K562 (cell line): Measurements from ENCODE around the gene ADAMTS14. TPM values are rescaled to one million over a fixed set of nuclear protein-coding genes. Genes with fewer than 3 reads are reported as not detected.

Experiments used
- EWSR1 ChIP-seq: fragments of 450-650 bp; IDR thresholded peaks from 2 replicates; pipeline ENCODE4 v1.6.1; 2018; ENCODE audit warnings: borderline replicate concordance, mild to moderate bottlenecking, low read depth, moderate library complexity; ENCODE audit not compliant: partially characterized antibody
- EZH2 ChIP-seq: IDR thresholded peaks from 2 replicates; pipeline ENCODE4 v1.6.1; 2012; ENCODE audit warnings: low read depth, mild to moderate bottlenecking, inconsistent platforms, low read length, borderline replicate concordance
- FOSL1 ChIP-seq: fragments of 200-800 bp; sonication (Bioruptor generic); conservative IDR thresholded peaks from 2 replicates; pipeline ENCODE4 v1.6.1; 2016; ENCODE audit warnings: missing genetic modification characterization, missing compliant biosample characterization
- FOXM1 ChIP-seq, 2 experiments: fragments of 450-650 bp in 1 of 2; sonication (generic) in 1 of 2; formaldehyde crosslinking in 1 of 2; IDR thresholded peaks; 2 replicates each; pipeline versions ENCODE4 v1.6.1 to v1.9.0; 2017 to 2022; ENCODE audit warnings: low read depth in 2 of 2, mild to moderate bottlenecking in 2 of 2, missing genetic modification reagents in 1 of 2, moderate library complexity in 1 of 2
- MAFG ChIP-seq: fragments of 450-650 bp; conservative IDR thresholded peaks from 2 replicates; pipeline ENCODE4 v1.6.1; 2016; ENCODE audit warnings: missing genetic modification characterization, missing compliant biosample characterization
- TGIF2 ChIP-seq: sonication (generic); formaldehyde crosslinking; IDR thresholded peaks from 2 replicates; pipeline ENCODE4 v1.8.1; 2022; ENCODE audit warnings: mild to moderate bottlenecking, missing genetic modification reagents, moderate library complexity
- XRCC4 ChIP-seq: IDR thresholded peaks from one replicate; pipeline ENCODE4 v1.6.1; 2011; ENCODE audit not compliant: insufficient read depth, insufficient read length; ENCODE audit errors: extremely low read depth
- YY1 ChIP-seq, 3 experiments: IDR thresholded peaks; 2 replicates each; pipeline ENCODE4 v1.6.1; 2011; ENCODE audit warnings: low read length in 2 of 3, mild to moderate bottlenecking in 2 of 3, moderate library complexity in 2 of 3, borderline replicate concordance in 1 of 3, control low read depth in 1 of 3, low read depth in 1 of 3; ENCODE audit not compliant: insufficient read depth in 3 of 3, insufficient replicate concordance in 2 of 3, control insufficient read depth in 1 of 3, insufficient read length in 1 of 3; ENCODE audit errors: extremely low read depth in 1 of 3
- ZNF134 ChIP-seq: fragments of 250-450 bp; sonication (Bioruptor Pico); conservative IDR thresholded peaks from 2 replicates; pipeline ENCODE4 v1.4.0; 2020
- ZNF316 ChIP-seq: fragments of 450-650 bp; IDR thresholded peaks from 2 replicates; pipeline ENCODE4 v1.6.1; 2016
- ZNF717 ChIP-seq: fragments of 250-450 bp; sonication (Bioruptor Pico); IDR thresholded peaks from 2 replicates; pipeline ENCODE4 v1.5.0; 2021
- polyA plus RNA-seq, 8 experiments: library from polyadenylated mRNA; depleted of rRNA in 4 of 8; stranded (reverse) in 5 of 8; unstranded in 3 of 8; fragments of >200 nt; fragmentation: Nextera tagmentation in 2 of 8; fragmentation: Illumina TruSeq in 1 of 8; extraction: Ambion mirVana in 2 of 8; extraction: Trizol in 1 of 8; gene quantifications; 2 replicates each; pipeline versions ENCODE4 v1.2.1 to v1.2.3, GENCODE V29; 2011 to 2014; ENCODE audit warnings: inconsistent platforms in 1 of 8, missing spikeins in 1 of 8
- total RNA-seq, 7 experiments: library from RNA; depleted of rRNA in 6 of 7; stranded (reverse); fragments of >200 nt in 6 of 7; fragmentation: Illumina TruSeq in 2 of 7; extraction: Trizol in 2 of 7; gene quantifications; 2 replicates each; pipeline versions ENCODE4 v1.2.1 to v1.2.3, GENCODE V29; 2011 to 2021; ENCODE audit warnings: low replicate concordance in 1 of 7
- TF ChIP-seq, protein P1 (sequence below): fragments of 450-650 bp; IDR thresholded peaks from 2 replicates; pipeline ENCODE4 v1.6.1; 2017; ENCODE audit warnings: antibody characterized with exemption, mild to moderate bottlenecking
- TF ChIP-seq, protein P2 (sequence below): IDR thresholded peaks from 2 replicates; pipeline ENCODE4 v1.6.1; 2011; ENCODE audit warnings: borderline replicate concordance, low read depth, mild to moderate bottlenecking, moderate library complexity, low read length; ENCODE audit not compliant: insufficient read depth, poor library complexity, severe bottlenecking
- TF ChIP-seq, protein P3 (sequence below): fragments of 250-450 bp; sonication (Bioruptor Pico); IDR thresholded peaks from 2 replicates; pipeline ENCODE4 v1.4.0; 2020; ENCODE audit warnings: mild to moderate bottlenecking, moderate library complexity
- TF ChIP-seq, protein P4 (sequence below): fragments of 450-650 bp; IDR thresholded peaks from 2 replicates; pipeline ENCODE4 v1.6.1; 2016; ENCODE audit warnings: antibody characterized with exemption

Gene ADAMTS14
- total and polyA plus RNA-seq, 9 of the 15 experiments (the other 6 are each of a cell fraction or from before 2014, with no cell fraction given): 0.04 to 37.4 (median 15.9) TPM

DNA sequence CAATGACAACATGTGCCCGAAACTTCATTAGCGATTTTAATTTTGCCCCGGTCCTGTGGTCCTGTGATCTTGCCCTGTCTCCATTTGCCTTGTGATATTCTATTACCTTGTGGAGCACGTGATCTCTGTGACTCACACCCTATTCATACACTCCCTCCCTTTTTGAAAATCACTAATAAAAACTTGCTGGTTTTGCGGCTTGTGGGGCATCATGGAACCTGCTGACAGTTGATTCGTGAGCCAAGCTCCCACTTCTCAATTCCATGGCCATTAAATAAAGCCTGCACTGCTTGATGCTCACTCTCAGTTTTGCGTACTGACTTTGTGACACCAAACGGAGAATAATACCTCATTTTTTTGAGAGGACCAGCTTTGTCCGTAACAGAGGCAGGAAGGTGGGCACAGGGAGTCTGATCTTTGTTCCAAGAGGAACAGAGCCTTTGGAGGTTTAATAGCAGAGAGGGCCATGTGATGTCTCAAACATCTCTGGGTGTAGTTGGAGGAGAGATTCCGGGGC is 3.8 kb upstream of the ADAMTS14 start (continued):
- TF ChIP-seq FOSL1 (tag) (peak; percentile 98), EZH2 (no peak), YY1 (IDR thresholded peaks at IDR 0.05; ENCODE audit: borderline replicate concordance in 1 of 3, control insufficient read depth in 1 of 3, extremely low read depth in 1 of 3, insufficient read depth in 3 of 3, insufficient read length in 1 of 3, insufficient replicate concordance in 2 of 3, low read depth in 1 of 3, low read length in 2 of 3) (no peak), ZNF134 (CRISPR knock-in tag) (0 out of 2 replicates have a peak, but pooled peaks have one; percentile 52), ZNF316 (no peak), MAFG (tag) (no peak; the same call in 1 of the 2 replicates), FOXM1 (IDR thresholded peaks at IDR 0.05; ENCODE audit: low read depth) (no peak), FOXM1 (CRISPR knock-in tag; IDR thresholded peaks at IDR 0.05; ENCODE audit: low read depth) (no peak), TGIF2 (CRISPR knock-in tag) (no peak), ZNF717 (CRISPR knock-in tag) (no peak), EWSR1 (no peak), XRCC4 (no peak)
- TF ChIP-seq, protein P1, sequence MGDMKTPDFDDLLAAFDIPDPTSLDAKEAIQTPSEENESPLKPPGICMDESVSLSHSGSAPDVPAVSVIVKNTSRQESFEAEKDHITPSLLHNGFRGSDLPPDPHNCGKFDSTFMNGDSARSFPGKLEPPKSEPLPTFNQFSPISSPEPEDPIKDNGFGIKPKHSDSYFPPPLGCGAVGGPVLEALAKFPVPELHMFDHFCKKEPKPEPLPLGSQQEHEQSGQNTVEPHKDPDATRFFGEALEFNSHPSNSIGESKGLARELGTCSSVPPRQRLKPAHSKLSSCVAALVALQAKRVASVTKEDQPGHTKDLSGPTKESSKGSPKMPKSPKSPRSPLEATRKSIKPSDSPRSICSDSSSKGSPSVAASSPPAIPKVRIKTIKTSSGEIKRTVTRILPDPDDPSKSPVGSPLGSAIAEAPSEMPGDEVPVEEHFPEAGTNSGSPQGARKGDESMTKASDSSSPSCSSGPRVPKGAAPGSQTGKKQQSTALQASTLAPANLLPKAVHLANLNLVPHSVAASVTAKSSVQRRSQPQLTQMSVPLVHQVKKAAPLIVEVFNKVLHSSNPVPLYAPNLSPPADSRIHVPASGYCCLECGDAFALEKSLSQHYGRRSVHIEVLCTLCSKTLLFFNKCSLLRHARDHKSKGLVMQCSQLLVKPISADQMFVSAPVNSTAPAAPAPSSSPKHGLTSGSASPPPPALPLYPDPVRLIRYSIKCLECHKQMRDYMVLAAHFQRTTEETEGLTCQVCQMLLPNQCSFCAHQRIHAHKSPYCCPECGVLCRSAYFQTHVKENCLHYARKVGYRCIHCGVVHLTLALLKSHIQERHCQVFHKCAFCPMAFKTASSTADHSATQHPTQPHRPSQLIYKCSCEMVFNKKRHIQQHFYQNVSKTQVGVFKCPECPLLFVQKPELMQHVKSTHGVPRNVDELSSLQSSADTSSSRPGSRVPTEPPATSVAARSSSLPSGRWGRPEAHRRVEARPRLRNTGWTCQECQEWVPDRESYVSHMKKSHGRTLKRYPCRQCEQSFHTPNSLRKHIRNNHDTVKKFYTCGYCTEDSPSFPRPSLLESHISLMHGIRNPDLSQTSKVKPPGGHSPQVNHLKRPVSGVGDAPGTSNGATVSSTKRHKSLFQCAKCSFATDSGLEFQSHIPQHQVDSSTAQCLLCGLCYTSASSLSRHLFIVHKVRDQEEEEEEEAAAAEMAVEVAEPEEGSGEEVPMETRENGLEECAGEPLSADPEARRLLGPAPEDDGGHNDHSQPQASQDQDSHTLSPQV: no peak
- TF ChIP-seq, protein P2, sequence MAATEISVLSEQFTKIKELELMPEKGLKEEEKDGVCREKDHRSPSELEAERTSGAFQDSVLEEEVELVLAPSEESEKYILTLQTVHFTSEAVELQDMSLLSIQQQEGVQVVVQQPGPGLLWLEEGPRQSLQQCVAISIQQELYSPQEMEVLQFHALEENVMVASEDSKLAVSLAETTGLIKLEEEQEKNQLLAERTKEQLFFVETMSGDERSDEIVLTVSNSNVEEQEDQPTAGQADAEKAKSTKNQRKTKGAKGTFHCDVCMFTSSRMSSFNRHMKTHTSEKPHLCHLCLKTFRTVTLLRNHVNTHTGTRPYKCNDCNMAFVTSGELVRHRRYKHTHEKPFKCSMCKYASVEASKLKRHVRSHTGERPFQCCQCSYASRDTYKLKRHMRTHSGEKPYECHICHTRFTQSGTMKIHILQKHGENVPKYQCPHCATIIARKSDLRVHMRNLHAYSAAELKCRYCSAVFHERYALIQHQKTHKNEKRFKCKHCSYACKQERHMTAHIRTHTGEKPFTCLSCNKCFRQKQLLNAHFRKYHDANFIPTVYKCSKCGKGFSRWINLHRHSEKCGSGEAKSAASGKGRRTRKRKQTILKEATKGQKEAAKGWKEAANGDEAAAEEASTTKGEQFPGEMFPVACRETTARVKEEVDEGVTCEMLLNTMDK: no peak
- TF ChIP-seq, protein P3, sequence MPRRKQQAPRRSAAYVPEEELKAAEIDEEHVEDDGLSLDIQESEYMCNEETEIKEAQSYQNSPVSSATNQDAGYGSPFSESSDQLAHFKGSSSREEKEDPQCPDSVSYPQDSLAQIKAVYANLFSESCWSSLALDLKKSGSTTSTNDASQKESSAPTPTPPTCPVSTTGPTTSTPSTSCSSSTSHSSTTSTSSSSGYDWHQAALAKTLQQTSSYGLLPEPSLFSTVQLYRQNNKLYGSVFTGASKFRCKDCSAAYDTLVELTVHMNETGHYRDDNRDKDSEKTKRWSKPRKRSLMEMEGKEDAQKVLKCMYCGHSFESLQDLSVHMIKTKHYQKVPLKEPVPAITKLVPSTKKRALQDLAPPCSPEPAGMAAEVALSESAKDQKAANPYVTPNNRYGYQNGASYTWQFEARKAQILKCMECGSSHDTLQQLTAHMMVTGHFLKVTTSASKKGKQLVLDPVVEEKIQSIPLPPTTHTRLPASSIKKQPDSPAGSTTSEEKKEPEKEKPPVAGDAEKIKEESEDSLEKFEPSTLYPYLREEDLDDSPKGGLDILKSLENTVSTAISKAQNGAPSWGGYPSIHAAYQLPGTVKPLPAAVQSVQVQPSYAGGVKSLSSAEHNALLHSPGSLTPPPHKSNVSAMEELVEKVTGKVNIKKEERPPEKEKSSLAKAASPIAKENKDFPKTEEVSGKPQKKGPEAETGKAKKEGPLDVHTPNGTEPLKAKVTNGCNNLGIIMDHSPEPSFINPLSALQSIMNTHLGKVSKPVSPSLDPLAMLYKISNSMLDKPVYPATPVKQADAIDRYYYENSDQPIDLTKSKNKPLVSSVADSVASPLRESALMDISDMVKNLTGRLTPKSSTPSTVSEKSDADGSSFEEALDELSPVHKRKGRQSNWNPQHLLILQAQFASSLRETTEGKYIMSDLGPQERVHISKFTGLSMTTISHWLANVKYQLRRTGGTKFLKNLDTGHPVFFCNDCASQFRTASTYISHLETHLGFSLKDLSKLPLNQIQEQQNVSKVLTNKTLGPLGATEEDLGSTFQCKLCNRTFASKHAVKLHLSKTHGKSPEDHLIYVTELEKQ: peak; percentile 57; the same call in 1 of the 2 replicates
- TF ChIP-seq, protein P4, sequence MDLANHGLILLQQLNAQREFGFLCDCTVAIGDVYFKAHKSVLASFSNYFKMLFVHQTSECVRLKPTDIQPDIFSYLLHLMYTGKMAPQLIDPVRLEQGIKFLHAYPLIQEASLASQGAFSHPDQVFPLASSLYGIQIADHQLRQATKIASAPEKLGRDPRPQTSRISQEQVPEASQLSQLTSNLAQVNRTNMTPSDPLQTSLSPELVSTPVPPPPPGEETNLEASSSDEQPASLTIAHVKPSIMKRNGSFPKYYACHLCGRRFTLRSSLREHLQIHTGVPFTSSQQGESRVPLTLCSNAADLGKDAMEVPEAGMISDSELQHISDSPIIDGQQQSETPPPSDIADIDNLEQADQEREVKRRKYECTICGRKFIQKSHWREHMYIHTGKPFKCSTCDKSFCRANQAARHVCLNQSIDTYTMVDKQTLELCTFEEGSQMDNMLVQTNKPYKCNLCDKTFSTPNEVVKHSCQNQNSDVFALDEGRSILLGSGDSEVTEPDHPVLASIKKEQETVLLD: no peak
